Omental fat pad (tissue), 4 donors: ENCODE data around the gene CSMD2. TPM values are rescaled to one million over a fixed set of nuclear protein-coding genes. Genes with fewer than 3 reads are reported as not detected.

Experiments used
- ATAC-seq: fragments of 150-250 bp; one replicate; pipeline ENCODE4 v1.9.1; 2016; ENCODE audit warnings: mild to moderate bottlenecking, moderate library complexity; ENCODE audit not compliant: low FRiP score
- DNase-seq: peaks from one replicate; pipeline ENCODE4 v3.0.0-alpha.2; 2019; ENCODE audit warnings: low spot score
- total RNA-seq, 4 donors: library from RNA; depleted of rRNA; stranded (reverse); fragments of >200 nt; gene quantifications; one replicate each; pipeline ENCODE4 v1.1.0, GENCODE V29; 2016
- TF ChIP-seq, protein P1 (sequence below), 3 donors: fragments of 450-650 bp; IDR thresholded peaks; one replicate each; pipeline ENCODE4 v1.5.1; 2016 to 2017; ENCODE audit warnings: antibody characterized with exemption in 3 of 3, mild to moderate bottlenecking in 3 of 3, moderate library complexity in 2 of 3

CSMD2 gene
- total RNA-seq, 4 donors from 2014 or later = 0.19 to 3.8 (median 0.60) TPM; not detected in 1

DNA sequence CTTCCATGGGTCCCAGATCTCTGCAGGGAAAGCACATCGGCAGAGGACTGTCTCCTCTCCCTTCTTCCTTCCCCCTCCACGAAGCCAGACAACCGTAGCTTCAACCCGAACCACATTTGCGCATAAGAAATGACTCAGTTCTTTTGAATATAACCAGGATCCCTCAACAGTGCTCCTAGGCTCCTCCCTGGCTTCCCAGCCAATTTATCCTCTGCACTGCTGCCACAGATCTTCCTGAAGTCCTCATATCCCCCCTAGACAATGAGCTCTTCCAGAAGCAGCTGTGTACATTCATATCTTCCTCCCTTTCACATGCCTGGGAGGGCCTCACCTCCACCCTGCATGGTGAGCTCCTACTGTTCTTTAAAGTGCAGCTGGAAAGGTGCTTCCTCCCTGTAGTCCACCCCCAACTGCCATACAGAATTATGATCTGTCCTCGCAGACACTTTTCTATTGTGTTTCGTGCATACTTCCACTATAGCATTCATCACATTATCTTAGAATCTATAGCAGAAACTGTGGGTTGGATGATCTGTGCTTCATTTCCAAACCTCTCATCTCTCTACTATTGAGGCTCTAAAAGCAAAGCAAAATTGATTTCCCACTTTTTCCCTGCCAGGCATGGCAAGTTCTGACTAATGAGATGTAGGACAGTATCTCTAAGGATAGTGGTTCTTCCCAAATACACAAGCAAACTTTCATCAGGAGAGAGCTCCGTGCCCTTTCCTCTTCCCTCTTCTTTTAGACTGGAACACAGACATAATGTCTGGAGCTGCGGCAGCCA is 480.4 kb downstream of the CSMD2 start:
- TF ChIP-seq, protein P1, sequence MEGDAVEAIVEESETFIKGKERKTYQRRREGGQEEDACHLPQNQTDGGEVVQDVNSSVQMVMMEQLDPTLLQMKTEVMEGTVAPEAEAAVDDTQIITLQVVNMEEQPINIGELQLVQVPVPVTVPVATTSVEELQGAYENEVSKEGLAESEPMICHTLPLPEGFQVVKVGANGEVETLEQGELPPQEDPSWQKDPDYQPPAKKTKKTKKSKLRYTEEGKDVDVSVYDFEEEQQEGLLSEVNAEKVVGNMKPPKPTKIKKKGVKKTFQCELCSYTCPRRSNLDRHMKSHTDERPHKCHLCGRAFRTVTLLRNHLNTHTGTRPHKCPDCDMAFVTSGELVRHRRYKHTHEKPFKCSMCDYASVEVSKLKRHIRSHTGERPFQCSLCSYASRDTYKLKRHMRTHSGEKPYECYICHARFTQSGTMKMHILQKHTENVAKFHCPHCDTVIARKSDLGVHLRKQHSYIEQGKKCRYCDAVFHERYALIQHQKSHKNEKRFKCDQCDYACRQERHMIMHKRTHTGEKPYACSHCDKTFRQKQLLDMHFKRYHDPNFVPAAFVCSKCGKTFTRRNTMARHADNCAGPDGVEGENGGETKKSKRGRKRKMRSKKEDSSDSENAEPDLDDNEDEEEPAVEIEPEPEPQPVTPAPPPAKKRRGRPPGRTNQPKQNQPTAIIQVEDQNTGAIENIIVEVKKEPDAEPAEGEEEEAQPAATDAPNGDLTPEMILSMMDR (IDR thresholded peaks at IDR 0.05) = no peak
- DNase-seq (no peak), ATAC-seq (no peak)

DNA sequence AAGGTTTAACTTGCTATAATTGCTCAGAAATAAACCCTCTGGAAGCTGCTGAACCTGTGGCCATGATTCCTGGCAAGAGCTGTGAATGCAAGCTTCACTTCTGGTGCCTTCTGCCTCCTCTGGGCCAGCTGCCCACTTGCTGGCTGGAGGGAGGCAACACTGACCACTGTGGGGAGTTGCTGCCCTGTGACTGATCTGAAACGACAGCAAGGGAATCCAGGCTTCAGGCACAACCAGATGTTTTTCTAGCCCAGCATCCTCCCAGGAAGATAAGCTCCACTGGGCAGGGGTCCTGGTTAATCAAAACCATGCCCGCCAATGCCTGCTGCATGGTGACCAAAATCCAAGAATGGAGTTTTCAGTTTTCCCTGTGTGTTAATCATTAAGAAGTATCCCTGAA is 481.1 kb downstream of the CSMD2 start:
- TF ChIP-seq, protein P1 (IDR thresholded peaks at IDR 0.05) = no peak
- no peak for DNase-seq
- no peak for ATAC-seq

DNA sequence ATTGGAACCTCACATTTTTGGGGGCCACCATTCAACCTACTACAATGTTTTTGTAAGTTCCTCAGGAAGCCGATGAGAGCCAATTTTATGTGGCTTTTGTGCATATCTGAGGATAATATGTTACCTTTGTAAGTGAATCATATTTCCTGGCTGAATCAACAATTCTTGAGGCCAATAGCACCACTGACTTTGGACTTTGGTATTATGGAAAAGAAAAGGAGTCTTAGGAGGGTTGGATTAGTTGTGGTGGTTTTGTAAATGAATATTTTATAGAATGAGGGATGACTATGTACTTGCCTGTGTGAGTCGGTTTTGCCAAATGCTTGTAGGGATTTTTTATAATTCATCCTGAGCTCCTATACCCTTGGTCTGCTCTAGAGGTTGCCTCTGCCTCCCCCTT is 482.7 kb downstream of the CSMD2 start:
- TF ChIP-seq, protein P1 (IDR thresholded peaks at IDR 0.05) = no peak
- DNase-seq = no peak
- ATAC-seq = no peak

DNA sequence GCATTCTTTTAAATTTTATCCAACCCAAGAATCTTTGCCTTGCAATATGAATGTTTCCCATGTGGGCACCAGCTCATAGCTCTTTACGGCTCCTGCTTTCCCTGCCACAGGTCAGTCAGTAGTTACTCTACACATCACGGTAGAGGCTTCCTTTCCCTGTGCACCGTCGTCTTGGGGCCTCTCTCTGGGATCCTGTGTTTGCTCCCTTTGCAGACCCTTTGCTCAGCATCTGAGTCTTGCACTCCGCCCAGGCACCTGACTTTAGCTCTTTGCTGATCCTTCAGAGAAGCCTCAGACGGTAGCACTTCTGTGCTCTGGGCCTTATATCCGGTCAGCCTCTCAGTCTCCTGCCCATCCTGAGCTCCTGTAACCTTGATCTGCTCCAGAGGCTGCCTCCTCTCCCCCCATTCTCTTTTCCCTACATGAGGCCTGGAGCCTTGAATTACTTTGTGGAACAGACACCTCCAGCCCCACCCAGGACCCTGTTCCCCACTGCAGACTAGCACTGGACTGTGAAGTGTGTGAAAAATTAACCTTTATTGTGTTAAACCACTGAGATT is 484.7 kb downstream of the CSMD2 start:
- TF ChIP-seq, protein P1 (IDR thresholded peaks at IDR 0.05) = no peak
- ATAC-seq (no peak), DNase-seq (no peak)

DNA sequence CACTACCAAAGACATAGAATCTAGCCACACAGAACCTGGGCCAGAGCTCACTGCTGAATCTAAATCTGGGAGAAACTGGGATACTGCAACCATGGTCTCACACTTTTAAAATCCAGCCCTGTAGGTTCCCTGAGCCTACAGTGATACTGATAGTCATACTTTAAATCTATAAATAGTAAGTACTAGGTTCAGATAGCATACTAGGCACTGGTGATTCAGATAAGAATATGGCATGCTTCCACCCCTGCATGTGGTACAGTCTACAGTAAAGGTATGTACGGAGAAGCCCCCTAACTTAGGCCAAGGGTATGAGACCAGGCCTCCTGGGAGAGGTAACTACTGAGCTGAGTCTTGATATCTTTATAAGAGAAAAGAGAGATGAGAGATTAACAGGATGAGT is 494.5 kb downstream of the CSMD2 start:
- ATAC-seq = no peak
- DNase-seq = no peak
- TF ChIP-seq, protein P1 (IDR thresholded peaks at IDR 0.05) = no peak

DNA sequence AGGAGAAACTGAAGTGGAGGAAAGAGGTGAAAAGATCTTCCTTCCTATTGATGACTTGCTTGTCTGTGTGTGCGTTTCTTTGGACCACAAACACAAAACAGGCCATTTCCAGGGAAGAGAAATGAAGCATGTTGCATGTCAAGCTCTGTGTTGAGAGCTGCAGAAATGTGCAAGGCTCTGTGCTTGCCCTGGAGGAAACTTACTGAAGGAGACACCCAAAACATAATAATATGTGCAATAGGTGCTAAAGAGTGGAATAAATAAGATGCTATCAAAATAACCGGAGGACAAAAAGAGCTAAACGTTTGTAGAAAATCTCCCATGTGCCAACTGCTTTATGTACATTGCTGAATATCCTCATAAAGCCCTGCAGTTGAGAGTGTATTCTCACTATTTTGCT is 496.3 kb downstream of the CSMD2 start:
- TF ChIP-seq, protein P1 (IDR thresholded peaks at IDR 0.05) = no peak
- DNase-seq (no peak), ATAC-seq (no peak)
